ENCODE results near the gene SPIB.
"Not testable (repeated sequence)": the region's sequence is repeated elsewhere in the genome, so short reads cannot be mapped to it uniquely, and the experiment has no call there.

GRCh38 chr19:50473336-50473735 lies 54.6 kb downstream of the SPIB start:
- TF ChIP-seq CTCF (IDR thresholded peaks at IDR 0.05; ENCODE audit: low read depth, low read length, poor library complexity, severe bottlenecking); EZH2phosphoT487 (IDR thresholded peaks at IDR 0.05; ENCODE audit: borderline replicate concordance, low read length): not testable (repeated sequence)
